H1 (cell line): ENCODE results near the gene DLG4. TPM values are rescaled to one million over a fixed set of nuclear protein-coding genes. Genes with fewer than 3 reads are reported as not detected.

Experiments
- CTCF ChIA-PET: fragments of 300-600 bp; sonication (Branson Sonifier 250); formaldehyde crosslinking; loops from one replicate; lab custom pipeline; 2021; ENCODE audit not compliant: partially characterized antibody; lab: Charles Lee
- POLR2A ChIA-PET: fragments of 300-600 bp; sonication (Branson Sonifier 250); formaldehyde crosslinking; loops from one replicate; lab custom pipeline; 2021; ENCODE audit warnings: inconsistent platforms; ENCODE audit not compliant: partially characterized antibody; lab: Charles Lee
- DNase-seq, 2 experiments: peaks; one replicate each; pipeline versions ENCODE4 v3.0.0 to v3.0.0-alpha.2; 2010 to 2022; ENCODE audit warnings: low spot score in 2 of 2, low read depth in 1 of 2, mixed read lengths in 1 of 2
- FAIRE-seq: peaks from 2 replicates; lab custom pipeline; 2011; peaks lifted over from hg19 to GRCh38; lab: Jason Lieb, UNC
- H2AFZ ChIP-seq: 2 replicates; pipeline ENCODE4 v1.8.1; 2012; ENCODE audit warnings: low read length, inconsistent platforms
- H2AK5ac ChIP-seq: 2 replicates; pipeline ENCODE4 v1.6.1; 2013; ENCODE audit warnings: low read depth, low read length
- H2BK120ac ChIP-seq: replicated peaks from 2 replicates; pipeline ENCODE3; 2013; ENCODE audit warnings: low read depth, low read length, inconsistent platforms
- H2BK12ac ChIP-seq: 2 replicates; pipeline ENCODE4 v1.6.1; 2013; ENCODE audit warnings: low read depth, low read length
- H2BK15ac ChIP-seq: 2 replicates; pipeline ENCODE4 v1.6.1; 2013; ENCODE audit warnings: low read length
- H2BK20ac ChIP-seq: 2 replicates; pipeline ENCODE4 v1.6.1; 2013; ENCODE audit warnings: low read length
- H2BK5ac ChIP-seq: 2 replicates; pipeline ENCODE4 v1.6.1; 2013; ENCODE audit warnings: low read depth, low read length
- H3K14ac ChIP-seq: 2 replicates; pipeline ENCODE4 v1.6.1; 2013; ENCODE audit warnings: inconsistent platforms; ENCODE audit not compliant: insufficient read length
- H3K18ac ChIP-seq: 2 replicates; pipeline ENCODE4 v1.6.1; 2013; ENCODE audit warnings: low read length; ENCODE audit errors: extremely low read depth
- H3K23ac ChIP-seq: 2 replicates; pipeline ENCODE4 v1.6.1; 2013; ENCODE audit warnings: inconsistent platforms; ENCODE audit not compliant: insufficient read length
- H3K23me2 ChIP-seq: 2 replicates; pipeline ENCODE4 v1.6.1; 2013; ENCODE audit warnings: low read depth, low read length
- H3K27ac ChIP-seq: 2 replicates; pipeline ENCODE4 v1.6.1; 2011; ENCODE audit warnings: low read depth, low read length, inconsistent platforms
- H3K27me3 ChIP-seq, 4 experiments: replicated peaks in 1 of 4; 1 replicate in 1 of 4; 2 replicates in 3 of 4; pipeline versions ENCODE4 v1.6.1 to v1.8.1; 2011 to 2013; ENCODE audit warnings: low read length in 3 of 4, mild to moderate bottlenecking in 3 of 4, inconsistent platforms in 2 of 4, mixed read lengths in 2 of 4, moderate library complexity in 1 of 4; ENCODE audit not compliant: control insufficient read depth in 3 of 4, insufficient read depth in 3 of 4; ENCODE audit errors: extremely low read depth in 1 of 4
- H3K36me3 ChIP-seq, 4 experiments: 2 replicates each; pipeline versions ENCODE4 v1.6.1 to v1.8.1; 2011 to 2013; ENCODE audit warnings: mild to moderate bottlenecking in 4 of 4, low read length in 3 of 4, moderate library complexity in 2 of 4, control low read depth in 1 of 4, inconsistent platforms in 1 of 4; ENCODE audit not compliant: insufficient read depth in 4 of 4, control insufficient read depth in 2 of 4
- H3K4ac ChIP-seq: replicated peaks from 2 replicates; pipeline ENCODE3; 2013; ENCODE audit warnings: low read length, low read depth, mixed read lengths, inconsistent platforms; ENCODE audit not compliant: insufficient read length
- H3K4me1 ChIP-seq, 4 experiments: replicated peaks in 1 of 4; 1 replicate in 1 of 4; 2 replicates in 3 of 4; pipeline versions ENCODE4 v1.6.1 to v1.8.1; 2011 to 2013; ENCODE audit warnings: low read length in 3 of 4, inconsistent platforms in 2 of 4, mixed read lengths in 1 of 4; ENCODE audit not compliant: insufficient read depth in 4 of 4, control insufficient read depth in 3 of 4
- H3K4me2 ChIP-seq, 2 experiments: 2 replicates each; pipeline versions ENCODE4 v1.6.1 to v1.8.1; 2011 to 2013; ENCODE audit warnings: low read depth in 2 of 2, low read length in 2 of 2, control low read depth in 1 of 2, inconsistent platforms in 1 of 2, mild to moderate bottlenecking in 1 of 2; ENCODE audit not compliant: insufficient read depth in 1 of 2
- H3K4me3 ChIP-seq, 4 experiments: fragments of 200-600, 300-600 bp in 1 of 4; sonication (generic), shearing (Covaris generic), sonication (Bioruptor Twin) in 1 of 4; 2 replicates each; pipeline versions ENCODE4 v1.5.1 to v1.8.1; 2011 to 2016; ENCODE audit warnings: low read length in 4 of 4, low read depth in 3 of 4, control low read depth in 2 of 4, inconsistent platforms in 2 of 4, mild to moderate bottlenecking in 2 of 4, mixed read lengths in 1 of 4, moderate library complexity in 1 of 4; ENCODE audit not compliant: insufficient read depth in 2 of 4; ENCODE audit errors: extremely low read depth in 1 of 4
- H3K56ac ChIP-seq: replicated peaks from 2 replicates; pipeline ENCODE3; 2013; ENCODE audit warnings: low read depth, mild to moderate bottlenecking, mixed read lengths, low read length, inconsistent platforms; ENCODE audit not compliant: insufficient read length
- H3K79me1 ChIP-seq: 2 replicates; pipeline ENCODE4 v1.6.1; 2013; ENCODE audit warnings: low read depth, low read length, control low read depth
- H3K79me2 ChIP-seq, 2 experiments: 2 replicates each; pipeline versions ENCODE4 v1.6.1 to v1.8.1; 2012 to 2013; ENCODE audit warnings: low read length in 2 of 2, mild to moderate bottlenecking in 2 of 2, inconsistent platforms in 1 of 2; ENCODE audit not compliant: insufficient read depth in 2 of 2, control insufficient read depth in 1 of 2
- H3K9ac ChIP-seq, 4 experiments: replicated peaks in 1 of 4; 1 replicate in 1 of 4; 2 replicates in 3 of 4; pipeline versions ENCODE4 v1.6.1 to v1.8.1; 2011 to 2013; ENCODE audit warnings: low read depth in 3 of 4, low read length in 3 of 4, control low read depth in 2 of 4, mild to moderate bottlenecking in 2 of 4, moderate library complexity in 2 of 4, inconsistent platforms in 1 of 4; ENCODE audit errors: extremely low read depth in 1 of 4
- H3K9me3 ChIP-seq, 2 experiments: 2 replicates each; pipeline versions ENCODE4 v1.6.1 to v1.8.1; 2012 to 2013; ENCODE audit warnings: mild to moderate bottlenecking in 2 of 2, moderate library complexity in 2 of 2, control low read depth in 1 of 2, inconsistent platforms in 1 of 2, low read depth in 1 of 2, low read length in 1 of 2, mixed read lengths in 1 of 2; ENCODE audit not compliant: insufficient read depth in 2 of 2
- H4K20me1 ChIP-seq, 2 experiments: replicated peaks in 1 of 2; 2 replicates each; pipeline versions ENCODE3 to v1.8.1; 2011 to 2013; ENCODE audit warnings: inconsistent platforms in 2 of 2, low read length in 2 of 2, mild to moderate bottlenecking in 1 of 2; ENCODE audit not compliant: insufficient read depth in 2 of 2, control insufficient read depth in 1 of 2
- H4K5ac ChIP-seq: 2 replicates; pipeline ENCODE4 v1.6.1; 2013; ENCODE audit warnings: low read length, low read depth, mixed read lengths, inconsistent platforms; ENCODE audit not compliant: insufficient read length
- H4K8ac ChIP-seq: 2 replicates; pipeline ENCODE4 v1.8.0; 2013; ENCODE audit warnings: mild to moderate bottlenecking, moderate library complexity, low read length, inconsistent platforms; ENCODE audit not compliant: insufficient read depth; ENCODE audit errors: extremely low read depth
- H4K91ac ChIP-seq: replicated peaks from 2 replicates; pipeline ENCODE3; 2013; ENCODE audit warnings: low read length, mixed read lengths, inconsistent platforms; ENCODE audit not compliant: insufficient read length
- WGBS, 2 experiments: shearing (Covaris generic) in 1 of 2; methylation state at CpG; one replicate each; pipeline versions ENCODE4 v1.1.6 to v1.1.7; 2013 to 2015; ENCODE audit warnings: low lambda C conversion rate in 2 of 2, mixed read lengths in 2 of 2, inconsistent platforms in 1 of 2, low coverage in 1 of 2, missing lambda C conversion rate in 1 of 2; ENCODE audit not compliant: insufficient replicate concordance in 2 of 2, insufficient coverage in 1 of 2, insufficient read length in 1 of 2; ENCODE audit errors: extremely low coverage in 1 of 2, missing lambda C conversion rate in 1 of 2; 5-methylcytosine and 5-hydroxymethylcytosine counted together
- polyA plus RNA-seq, 7 experiments: library from polyadenylated mRNA; depleted of rRNA in 3 of 7; stranded (reverse) in 5 of 7; unstranded in 2 of 7; fragments of >200 nt in 5 of 7; fragments of 200-250 nt in 2 of 7; gene quantifications; 1 replicate in 5 of 7; 2 replicates in 1 of 7; 4 replicates in 1 of 7; pipeline versions ENCODE4 v1.2.1 to v1.2.3, GENCODE V29; 2011 to 2013; ENCODE audit warnings: missing spikeins in 2 of 7, mixed read lengths in 2 of 7
- total RNA-seq: library from RNA; stranded (reverse); fragmentation: NEBNext Ultra II Directional; extraction: Animal tissue kit (Norgen Biotek cat#: 25700); gene quantifications from 2 replicates; pipeline ENCODE4 v1.2.1, GENCODE V29; 2021

DLG4 gene
- total and polyA plus RNA-seq, 2 of the 8 experiments (the other 6 are each of a cell fraction or from before 2014, with no cell fraction given), result 18.9 to 45.9 TPM

GRCh38 chr17:7214300-7215135 is 5.1 kb downstream of the DLG4 start:
- Histone ChIP-seq H3K9me3 (no peaks in the 10 kb centered on the region), H2BK15ac (0 out of 2 replicates have a peak overlapping the region, but pooled peaks have one; percentile 2), H3K23ac (no peak overlapping the region), H4K5ac (no peak overlapping the region), H4K91ac (no peak overlapping the region), H3K14ac (no peak overlapping the region), H3K4ac (no peak overlapping the region), H4K20me1 (no peaks in the 10 kb centered on the region), H3K56ac (no peak overlapping the region), H3K4me1 (peaks cover 9 to 45% (median 28%) of the 10 kb centered on the region in 4 experiments), H3K27me3 (no peaks in the 10 kb centered on the region), H3K18ac (peak overlapping the region; percentile 53), H2BK120ac (no peak overlapping the region), H3K79me1 (peaks cover 3% of the 10 kb centered on the region; the same call in 1 of the 2 replicates), H4K8ac (no peak overlapping the region), H3K79me2 (peaks cover 0 to 45% of the 10 kb centered on the region in 2 experiments; a peak in 2 of 4 replicates), H2BK12ac (0 out of 2 replicates have a peak overlapping the region, but pooled peaks have one; percentile 39), H2BK20ac (no peak overlapping the region), H3K4me3 (peak overlapping the region; percentile 44 to 68 (median 50); a peak in 7 of 8 replicates), H3K9ac (peak overlapping the region in 3 of 4 experiments; percentile 35 to 71 (median 66); a peak in 5 of 7 replicates), H3K36me3 (no peaks in the 10 kb centered on the region), H3K27ac (peak overlapping the region; percentile 86), H2BK5ac (peak overlapping the region; percentile 82; the same call in 1 of the 2 replicates), H3K4me2 (peak overlapping the region; percentile 69 to 87), H3K23me2 (peaks cover 26% of the 10 kb centered on the region; the same call in 1 of the 2 replicates), H2AK5ac (no peak overlapping the region), H2AFZ (no peak overlapping the region)
- DNase-seq (peak; percentile 99 to 100), FAIRE-seq (peak; percentile 90)
- POLR2A ChIA-PET, result interaction anchor here (0.7 to 3.7 kb wide), 22 partner anchors 9 to 190 kb away, joined by 3 to 22 read pairs (median 4); partner anchors contain the start of genes CLDN7, CTDNEP1, DVL2 and ELP5
- 3% methylated on average over 41 of the region's 45 CpGs; no CpG with 5 or more reads in 1 of the 2 experiments for whole genome bisulfite sequencing, 2 experiments
- CTCF ChIA-PET, result interaction anchor here (0.6 to 2.1 kb wide), 17 partner anchors 11 to 478 kb away, joined by 3 to 16 read pairs (median 3); partner anchors contain the start of genes DVL2, GABARAP, PHF23 and SLC16A11
